HL-60 (cell line): ENCODE measurements around the gene B4GALT6.

Source experiments
- REST ChIP-seq: IDR thresholded peaks from 2 replicates; pipeline ENCODE4 v1.6.1; 2012; ENCODE audit warnings: low read depth; ENCODE audit not compliant: insufficient replicate concordance
- TF ChIP-seq, protein P1 (sequence below): IDR thresholded peaks from one replicate; pipeline ENCODE4 v1.5.1; 2011; ENCODE audit warnings: low read length, control low read depth, inconsistent platforms; ENCODE audit not compliant: insufficient read depth

GRCh38 chr18:31677592-31677991, 6.8 kb downstream of the B4GALT6 start:
- TF ChIP-seq, protein P1, sequence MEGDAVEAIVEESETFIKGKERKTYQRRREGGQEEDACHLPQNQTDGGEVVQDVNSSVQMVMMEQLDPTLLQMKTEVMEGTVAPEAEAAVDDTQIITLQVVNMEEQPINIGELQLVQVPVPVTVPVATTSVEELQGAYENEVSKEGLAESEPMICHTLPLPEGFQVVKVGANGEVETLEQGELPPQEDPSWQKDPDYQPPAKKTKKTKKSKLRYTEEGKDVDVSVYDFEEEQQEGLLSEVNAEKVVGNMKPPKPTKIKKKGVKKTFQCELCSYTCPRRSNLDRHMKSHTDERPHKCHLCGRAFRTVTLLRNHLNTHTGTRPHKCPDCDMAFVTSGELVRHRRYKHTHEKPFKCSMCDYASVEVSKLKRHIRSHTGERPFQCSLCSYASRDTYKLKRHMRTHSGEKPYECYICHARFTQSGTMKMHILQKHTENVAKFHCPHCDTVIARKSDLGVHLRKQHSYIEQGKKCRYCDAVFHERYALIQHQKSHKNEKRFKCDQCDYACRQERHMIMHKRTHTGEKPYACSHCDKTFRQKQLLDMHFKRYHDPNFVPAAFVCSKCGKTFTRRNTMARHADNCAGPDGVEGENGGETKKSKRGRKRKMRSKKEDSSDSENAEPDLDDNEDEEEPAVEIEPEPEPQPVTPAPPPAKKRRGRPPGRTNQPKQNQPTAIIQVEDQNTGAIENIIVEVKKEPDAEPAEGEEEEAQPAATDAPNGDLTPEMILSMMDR = no peak
- TF ChIP-seq REST = no peak
